ENCODE measurements around the gene TMED1.

DNA sequence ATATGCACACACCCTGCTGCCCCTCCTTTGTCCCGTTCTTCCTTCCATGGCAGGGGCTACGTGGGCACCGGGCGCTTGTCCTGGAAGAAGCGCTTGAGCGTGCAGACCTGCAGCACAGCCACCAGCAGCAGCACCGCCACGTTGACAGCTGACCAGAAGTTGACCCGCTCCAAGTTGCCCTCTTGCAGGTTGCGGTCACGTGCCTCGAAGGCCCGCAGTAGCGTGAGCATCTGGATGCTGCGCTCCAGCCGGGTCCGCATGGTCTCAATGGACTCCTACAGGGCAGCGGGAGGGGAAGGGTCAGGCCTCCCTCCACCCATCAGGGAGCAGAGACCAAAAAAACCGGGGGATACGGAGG is 3.1 kb downstream of the TMED1 start:
- no peak for TF ChIP-seq POLR2A (IDR thresholded peaks at IDR 0.05; ENCODE audit: low read length)
- no peak for TF ChIP-seq GATA1 (IDR thresholded peaks at IDR 0.05; ENCODE audit: low read depth, low read length)

Data from erythroblast (primary cell).